ENCODE results near the gene CCDC12. TPM values are rescaled to one million over a fixed set of nuclear protein-coding genes. Genes with fewer than 3 reads are reported as not detected.

The CCDC12 gene
- total and polyA plus RNA-seq, 9 of the 15 experiments (the other 6 are each of a cell fraction or from before 2014, with no cell fraction given), result 8.9 to 201 (median 86.9) TPM

DNA sequence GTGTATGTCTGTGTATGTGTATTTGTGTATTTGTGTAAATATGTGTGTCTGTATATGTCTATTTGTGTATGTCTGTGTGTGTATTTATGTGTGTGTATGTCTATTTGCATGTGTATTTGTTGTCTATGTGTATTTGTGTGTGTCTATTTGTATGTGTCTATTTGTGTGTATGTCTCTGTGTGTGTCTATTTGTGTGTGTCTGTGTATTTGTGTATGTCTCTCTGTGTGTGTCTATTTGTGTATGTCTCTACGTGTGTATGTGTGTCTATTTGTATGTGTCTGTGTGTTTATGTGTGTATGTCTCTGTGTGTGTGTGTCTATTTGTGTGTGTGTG, 68.6 kb downstream of the CCDC12 start (continued):
- TF ChIP-seq, protein P1, sequence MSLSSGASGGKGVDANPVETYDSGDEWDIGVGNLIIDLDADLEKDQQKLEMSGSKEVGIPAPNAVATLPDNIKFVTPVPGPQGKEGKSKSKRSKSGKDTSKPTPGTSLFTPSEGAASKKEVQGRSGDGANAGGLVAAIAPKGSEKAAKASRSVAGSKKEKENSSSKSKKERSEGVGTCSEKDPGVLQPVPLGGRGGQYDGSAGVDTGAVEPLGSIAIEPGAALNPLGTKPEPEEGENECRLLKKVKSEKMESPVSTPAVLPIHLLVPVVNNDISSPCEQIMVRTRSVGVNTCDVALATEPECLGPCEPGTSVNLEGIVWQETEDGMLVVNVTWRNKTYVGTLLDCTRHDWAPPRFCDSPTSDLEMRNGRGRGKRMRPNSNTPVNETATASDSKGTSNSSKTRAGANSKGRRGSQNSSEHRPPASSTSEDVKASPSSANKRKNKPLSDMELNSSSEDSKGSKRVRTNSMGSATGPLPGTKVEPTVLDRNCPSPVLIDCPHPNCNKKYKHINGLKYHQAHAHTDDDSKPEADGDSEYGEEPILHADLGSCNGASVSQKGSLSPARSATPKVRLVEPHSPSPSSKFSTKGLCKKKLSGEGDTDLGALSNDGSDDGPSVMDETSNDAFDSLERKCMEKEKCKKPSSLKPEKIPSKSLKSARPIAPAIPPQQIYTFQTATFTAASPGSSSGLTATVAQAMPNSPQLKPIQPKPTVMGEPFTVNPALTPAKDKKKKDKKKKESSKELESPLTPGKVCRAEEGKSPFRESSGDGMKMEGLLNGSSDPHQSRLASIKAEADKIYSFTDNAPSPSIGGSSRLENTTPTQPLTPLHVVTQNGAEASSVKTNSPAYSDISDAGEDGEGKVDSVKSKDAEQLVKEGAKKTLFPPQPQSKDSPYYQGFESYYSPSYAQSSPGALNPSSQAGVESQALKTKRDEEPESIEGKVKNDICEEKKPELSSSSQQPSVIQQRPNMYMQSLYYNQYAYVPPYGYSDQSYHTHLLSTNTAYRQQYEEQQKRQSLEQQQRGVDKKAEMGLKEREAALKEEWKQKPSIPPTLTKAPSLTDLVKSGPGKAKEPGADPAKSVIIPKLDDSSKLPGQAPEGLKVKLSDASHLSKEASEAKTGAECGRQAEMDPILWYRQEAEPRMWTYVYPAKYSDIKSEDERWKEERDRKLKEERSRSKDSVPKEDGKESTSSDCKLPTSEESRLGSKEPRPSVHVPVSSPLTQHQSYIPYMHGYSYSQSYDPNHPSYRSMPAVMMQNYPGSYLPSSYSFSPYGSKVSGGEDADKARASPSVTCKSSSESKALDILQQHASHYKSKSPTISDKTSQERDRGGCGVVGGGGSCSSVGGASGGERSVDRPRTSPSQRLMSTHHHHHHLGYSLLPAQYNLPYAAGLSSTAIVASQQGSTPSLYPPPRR (CRISPR knock-in tag; IDR thresholded peaks at IDR 0.05; ENCODE audit: borderline replicate concordance), result no peak
- TF ChIP-seq, protein P2, sequence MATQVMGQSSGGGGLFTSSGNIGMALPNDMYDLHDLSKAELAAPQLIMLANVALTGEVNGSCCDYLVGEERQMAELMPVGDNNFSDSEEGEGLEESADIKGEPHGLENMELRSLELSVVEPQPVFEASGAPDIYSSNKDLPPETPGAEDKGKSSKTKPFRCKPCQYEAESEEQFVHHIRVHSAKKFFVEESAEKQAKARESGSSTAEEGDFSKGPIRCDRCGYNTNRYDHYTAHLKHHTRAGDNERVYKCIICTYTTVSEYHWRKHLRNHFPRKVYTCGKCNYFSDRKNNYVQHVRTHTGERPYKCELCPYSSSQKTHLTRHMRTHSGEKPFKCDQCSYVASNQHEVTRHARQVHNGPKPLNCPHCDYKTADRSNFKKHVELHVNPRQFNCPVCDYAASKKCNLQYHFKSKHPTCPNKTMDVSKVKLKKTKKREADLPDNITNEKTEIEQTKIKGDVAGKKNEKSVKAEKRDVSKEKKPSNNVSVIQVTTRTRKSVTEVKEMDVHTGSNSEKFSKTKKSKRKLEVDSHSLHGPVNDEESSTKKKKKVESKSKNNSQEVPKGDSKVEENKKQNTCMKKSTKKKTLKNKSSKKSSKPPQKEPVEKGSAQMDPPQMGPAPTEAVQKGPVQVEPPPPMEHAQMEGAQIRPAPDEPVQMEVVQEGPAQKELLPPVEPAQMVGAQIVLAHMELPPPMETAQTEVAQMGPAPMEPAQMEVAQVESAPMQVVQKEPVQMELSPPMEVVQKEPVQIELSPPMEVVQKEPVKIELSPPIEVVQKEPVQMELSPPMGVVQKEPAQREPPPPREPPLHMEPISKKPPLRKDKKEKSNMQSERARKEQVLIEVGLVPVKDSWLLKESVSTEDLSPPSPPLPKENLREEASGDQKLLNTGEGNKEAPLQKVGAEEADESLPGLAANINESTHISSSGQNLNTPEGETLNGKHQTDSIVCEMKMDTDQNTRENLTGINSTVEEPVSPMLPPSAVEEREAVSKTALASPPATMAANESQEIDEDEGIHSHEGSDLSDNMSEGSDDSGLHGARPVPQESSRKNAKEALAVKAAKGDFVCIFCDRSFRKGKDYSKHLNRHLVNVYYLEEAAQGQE (IDR thresholded peaks at IDR 0.05; ENCODE audit: borderline replicate concordance), result no peak
- TF ChIP-seq, protein P2 (CRISPR knock-in tag; IDR thresholded peaks at IDR 0.05; ENCODE audit: low read depth), result no peak
- TF ChIP-seq CBFB (CRISPR knock-in tag; IDR thresholded peaks at IDR 0.05) (no peak), DMBX1 (CRISPR knock-in tag; IDR thresholded peaks at IDR 0.05; ENCODE audit: borderline replicate concordance) (no peak), ZNF140 (CRISPR knock-in tag; IDR thresholded peaks at IDR 0.05) (no peak), ZNF444 (CRISPR knock-in tag; IDR thresholded peaks at IDR 0.05) (no peak), ZNF165 (CRISPR knock-in tag; IDR thresholded peaks at IDR 0.05; ENCODE audit: borderline replicate concordance) (no peak), RBM17 (IDR thresholded peaks at IDR 0.05; ENCODE audit: borderline replicate concordance, low read depth, low read length) (no peak), ZNF133 (CRISPR knock-in tag; IDR thresholded peaks at IDR 0.05) (no peak), ZNF780A (CRISPR knock-in tag; IDR thresholded peaks at IDR 0.05) (no peak)
- TF ChIP-seq, protein P3, sequence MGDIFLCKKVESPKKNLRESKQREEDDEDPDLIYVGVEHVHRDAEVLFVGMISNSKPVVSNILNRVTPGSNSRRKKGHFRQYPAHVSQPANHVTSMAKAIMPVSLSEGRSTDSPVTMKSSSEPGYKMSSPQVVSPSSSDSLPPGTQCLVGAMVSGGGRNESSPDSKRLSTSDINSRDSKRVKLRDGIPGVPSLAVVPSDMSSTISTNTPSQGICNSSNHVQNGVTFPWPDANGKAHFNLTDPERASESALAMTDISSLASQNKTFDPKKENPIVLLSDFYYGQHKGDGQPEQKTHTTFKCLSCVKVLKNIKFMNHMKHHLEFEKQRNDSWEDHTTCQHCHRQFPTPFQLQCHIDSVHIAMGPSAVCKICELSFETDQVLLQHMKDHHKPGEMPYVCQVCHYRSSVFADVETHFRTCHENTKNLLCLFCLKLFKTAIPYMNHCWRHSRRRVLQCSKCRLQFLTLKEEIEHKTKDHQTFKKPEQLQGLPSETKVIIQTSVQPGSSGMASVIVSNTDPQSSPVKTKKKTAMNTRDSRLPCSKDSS (IDR thresholded peaks at IDR 0.05; ENCODE audit: low read depth, partially characterized antibody), result no peak
- TF ChIP-seq, protein P4, sequence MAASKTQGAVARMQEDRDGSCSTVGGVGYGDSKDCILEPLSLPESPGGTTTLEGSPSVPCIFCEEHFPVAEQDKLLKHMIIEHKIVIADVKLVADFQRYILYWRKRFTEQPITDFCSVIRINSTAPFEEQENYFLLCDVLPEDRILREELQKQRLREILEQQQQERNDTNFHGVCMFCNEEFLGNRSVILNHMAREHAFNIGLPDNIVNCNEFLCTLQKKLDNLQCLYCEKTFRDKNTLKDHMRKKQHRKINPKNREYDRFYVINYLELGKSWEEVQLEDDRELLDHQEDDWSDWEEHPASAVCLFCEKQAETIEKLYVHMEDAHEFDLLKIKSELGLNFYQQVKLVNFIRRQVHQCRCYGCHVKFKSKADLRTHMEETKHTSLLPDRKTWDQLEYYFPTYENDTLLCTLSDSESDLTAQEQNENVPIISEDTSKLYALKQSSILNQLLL (CRISPR knock-in tag; IDR thresholded peaks at IDR 0.05; ENCODE audit: borderline replicate concordance), result no peak
